Endothelial cell of umbilical vein (primary cell): ENCODE results near the gene PPEF1. TPM values are rescaled to one million over a fixed set of nuclear protein-coding genes. Genes with fewer than 3 reads are reported as not detected.

Experiments used
- BruUV-seq: library from RNA; stranded (reverse); fragments of 400-500 nt; replicated peaks from 2 replicates; lab custom pipeline; 2021; lab: Mats Ljungman, UMichigan
- CTCF ChIA-PET: fragments of 300-600, 350-600 bp; sonication (Branson Sonifier 250); formaldehyde crosslinking; loops from one replicate; lab custom pipeline; 2021; ENCODE audit warnings: antibody characterized with exemption, inconsistent platforms; lab: Charles Lee
- POLR2A ChIA-PET: fragments of 300-600, 350-600 bp; sonication (Branson Sonifier 250); formaldehyde crosslinking; loops from one replicate; lab custom pipeline; 2021; ENCODE audit warnings: antibody characterized with exemption, inconsistent platforms; lab: Charles Lee
- DNase-seq: peaks from one replicate; pipeline ENCODE4 v3.0.0-alpha.2; 2011; ENCODE audit warnings: low read depth, low spot score
- FAIRE-seq: peaks from 2 replicates; lab custom pipeline; 2011; peaks lifted over from hg19 to GRCh38; lab: Jason Lieb, UNC
- H2AFZ ChIP-seq: 2 replicates; pipeline ENCODE4 v1.6.0; 2012; ENCODE audit warnings: low read depth, low read length, control low read depth, inconsistent platforms
- H3K27ac ChIP-seq: 2 replicates; pipeline ENCODE4 v1.5.1; 2011; ENCODE audit warnings: low read depth, mild to moderate bottlenecking, control low read depth, low read length, moderate library complexity; ENCODE audit not compliant: insufficient read depth
- H3K27me3 ChIP-seq, 2 experiments: 2 replicates each; pipeline versions ENCODE4 v1.6.0 to v1.6.1; 2011; ENCODE audit warnings: low read length in 2 of 2, mixed read lengths in 1 of 2; ENCODE audit not compliant: control insufficient read depth in 2 of 2, insufficient read depth in 2 of 2
- H3K36me3 ChIP-seq, 2 experiments: 2 replicates in 1 of 2; 3 replicates in 1 of 2; pipeline ENCODE4 v1.5.1; 2011; ENCODE audit warnings: low read length in 2 of 2, mild to moderate bottlenecking in 1 of 2, moderate library complexity in 1 of 2; ENCODE audit not compliant: control insufficient read depth in 2 of 2, insufficient read depth in 2 of 2; ENCODE audit errors: extremely low read depth in 1 of 2
- H3K4me1 ChIP-seq: 3 replicates; pipeline ENCODE4 v1.5.1; 2011; ENCODE audit warnings: mild to moderate bottlenecking, low read length; ENCODE audit not compliant: control insufficient read depth, insufficient read depth; ENCODE audit errors: extremely low read depth
- H3K4me2 ChIP-seq: 2 replicates; pipeline ENCODE4 v1.6.1; 2011; ENCODE audit warnings: low read length, control low read depth, mixed read lengths; ENCODE audit not compliant: insufficient read depth
- H3K4me3 ChIP-seq, 3 experiments: fragments of 200-600 bp in 1 of 3; sonication (generic), shearing (Covaris generic) in 1 of 3; replicated peaks in 1 of 3; 2 replicates each; pipeline ENCODE4 v1.5.1; 2011 to 2016; ENCODE audit warnings: control low read depth in 3 of 3, low read length in 3 of 3, mild to moderate bottlenecking in 2 of 3, inconsistent platforms in 1 of 3, low read depth in 1 of 3, moderate library complexity in 1 of 3; ENCODE audit not compliant: insufficient read depth in 1 of 3
- H3K79me2 ChIP-seq: 2 replicates; pipeline ENCODE4 v1.6.0; 2012; ENCODE audit warnings: low read length, inconsistent platforms; ENCODE audit not compliant: control insufficient read depth, insufficient read depth
- H3K9ac ChIP-seq: replicated peaks from 2 replicates; pipeline ENCODE3; 2011; ENCODE audit warnings: low read length, control low read depth; ENCODE audit not compliant: insufficient read depth; ENCODE audit errors: extremely low read depth
- H3K9me1 ChIP-seq: replicated peaks from 3 replicates; pipeline ENCODE4 v1.6.0; 2011; ENCODE audit warnings: mild to moderate bottlenecking, low read length; ENCODE audit not compliant: control insufficient read depth, insufficient read depth; ENCODE audit errors: extremely low read depth
- H3K9me3 ChIP-seq: replicated peaks from 2 replicates; pipeline ENCODE4 v1.5.1; 2012; ENCODE audit warnings: low read length, inconsistent platforms; ENCODE audit not compliant: control insufficient read depth, insufficient read depth
- H4K20me1 ChIP-seq: replicated peaks from 2 replicates; pipeline ENCODE3; 2011; ENCODE audit warnings: mild to moderate bottlenecking, low read length; ENCODE audit not compliant: control insufficient read depth, insufficient read depth; ENCODE audit errors: extremely low read depth
- EZH2 ChIP-seq: IDR thresholded peaks from 2 replicates; pipeline ENCODE4 v1.6.1; 2012; ENCODE audit warnings: borderline replicate concordance, low read depth, mild to moderate bottlenecking, moderate library complexity, low read length, inconsistent platforms; ENCODE audit not compliant: severe bottlenecking
- FOS ChIP-seq: IDR thresholded peaks from 2 replicates; pipeline ENCODE4 v1.6.1; 2011; ENCODE audit warnings: mild to moderate bottlenecking, low read length, moderate library complexity, borderline replicate concordance; ENCODE audit not compliant: insufficient read depth
- GATA2 ChIP-seq: IDR thresholded peaks from 2 replicates; pipeline ENCODE4 v1.7.0; 2011; ENCODE audit warnings: low read depth, mild to moderate bottlenecking, moderate library complexity, mixed read lengths, low read length; ENCODE audit not compliant: insufficient read length, insufficient read depth
- JUN ChIP-seq: IDR thresholded peaks from 2 replicates; pipeline ENCODE4 v1.6.1; 2011; ENCODE audit warnings: borderline replicate concordance, low read depth; ENCODE audit not compliant: insufficient read length, insufficient read depth
- MYC ChIP-seq: IDR thresholded peaks from one replicate; pipeline ENCODE4 v1.6.1; 2011; ENCODE audit warnings: mild to moderate bottlenecking, low read depth, low read length
- POLR2A ChIP-seq: IDR thresholded peaks from 2 replicates; pipeline ENCODE4 v1.6.1; 2012; ENCODE audit warnings: low read depth, mild to moderate bottlenecking, control low read depth, low read length
- POLR2AphosphoS5 ChIP-seq: IDR thresholded peaks from 2 replicates; pipeline ENCODE4 v1.6.1; 2012; ENCODE audit warnings: low read depth, mild to moderate bottlenecking, control low read depth, low read length, moderate library complexity; ENCODE audit not compliant: insufficient read depth
- dilution Hi-C: fragments of 300-500 bp; cut with MboI; formaldehyde crosslinking; loops from one replicate; pipeline ENCODE4 v1.15.0; 2019; ENCODE audit warnings: low sequenced_read_pairs; ENCODE audit not compliant: extremely low pct_ligation_motif_present
- intact Hi-C: fragments of 100-400 bp; cut with micrococcal nuclease; formaldehyde crosslinking; loops from one replicate; pipeline ENCODE4 v1.10.0; 2022
- polyA plus RNA-seq, 4 experiments: library from polyadenylated mRNA; depleted of rRNA in 3 of 4; stranded (reverse) in 3 of 4; unstranded in 1 of 4; fragments of >200 nt; gene quantifications; 2 replicates each; pipeline versions ENCODE4 v1.2.1 to v1.2.3, GENCODE V29; 2011 to 2012; ENCODE audit warnings: missing spikeins in 1 of 4
- total RNA-seq: library from RNA; stranded (reverse); gene quantifications from 2 replicates; pipeline ENCODE4 v1.2.3, GENCODE V29; 2021
- TF ChIP-seq, protein P1 (sequence below): IDR thresholded peaks from 2 replicates; pipeline ENCODE4 v1.6.1; 2011; ENCODE audit not compliant: insufficient read depth, insufficient read length
- TF ChIP-seq, protein P2 (sequence below), 2 donors: IDR thresholded peaks; 1 replicate in 1 of 2; 2 replicates in 1 of 2; pipeline ENCODE4 v1.5.1; 2011; ENCODE audit warnings: low read length in 2 of 2, mild to moderate bottlenecking in 2 of 2, moderate library complexity in 2 of 2, control low read depth in 1 of 2, inconsistent platforms in 1 of 2, low read depth in 1 of 2; ENCODE audit not compliant: insufficient read depth in 1 of 2; ENCODE audit errors: extremely low read depth in 1 of 2

The PPEF1 gene
- total and polyA plus RNA-seq, 2 donors (not counting 3 experiments of a cell fraction or from before 2014, with no cell fraction given): not detected

GRCh38 chrX:18725310-18725943 is 18.0 kb downstream of the PPEF1 start:
- H3K4me3 ChIP-seq: no peak overlapping the region
- no peak overlapping the region for H2AFZ ChIP-seq
- H3K4me1 ChIP-seq: no peaks in the 10 kb centered on the region
- no TSS peak for BruUV-seq
- TF ChIP-seq EZH2: no peak
- no peak for TF ChIP-seq POLR2AphosphoS5
- TF ChIP-seq, protein P1, sequence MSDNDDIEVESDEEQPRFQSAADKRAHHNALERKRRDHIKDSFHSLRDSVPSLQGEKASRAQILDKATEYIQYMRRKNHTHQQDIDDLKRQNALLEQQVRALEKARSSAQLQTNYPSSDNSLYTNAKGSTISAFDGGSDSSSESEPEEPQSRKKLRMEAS: no peak
- TF ChIP-seq POLR2A: no peak
- TF ChIP-seq, protein P2, sequence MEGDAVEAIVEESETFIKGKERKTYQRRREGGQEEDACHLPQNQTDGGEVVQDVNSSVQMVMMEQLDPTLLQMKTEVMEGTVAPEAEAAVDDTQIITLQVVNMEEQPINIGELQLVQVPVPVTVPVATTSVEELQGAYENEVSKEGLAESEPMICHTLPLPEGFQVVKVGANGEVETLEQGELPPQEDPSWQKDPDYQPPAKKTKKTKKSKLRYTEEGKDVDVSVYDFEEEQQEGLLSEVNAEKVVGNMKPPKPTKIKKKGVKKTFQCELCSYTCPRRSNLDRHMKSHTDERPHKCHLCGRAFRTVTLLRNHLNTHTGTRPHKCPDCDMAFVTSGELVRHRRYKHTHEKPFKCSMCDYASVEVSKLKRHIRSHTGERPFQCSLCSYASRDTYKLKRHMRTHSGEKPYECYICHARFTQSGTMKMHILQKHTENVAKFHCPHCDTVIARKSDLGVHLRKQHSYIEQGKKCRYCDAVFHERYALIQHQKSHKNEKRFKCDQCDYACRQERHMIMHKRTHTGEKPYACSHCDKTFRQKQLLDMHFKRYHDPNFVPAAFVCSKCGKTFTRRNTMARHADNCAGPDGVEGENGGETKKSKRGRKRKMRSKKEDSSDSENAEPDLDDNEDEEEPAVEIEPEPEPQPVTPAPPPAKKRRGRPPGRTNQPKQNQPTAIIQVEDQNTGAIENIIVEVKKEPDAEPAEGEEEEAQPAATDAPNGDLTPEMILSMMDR (IDR thresholded peaks at IDR 0.05; ENCODE audit: extremely low read depth in 1 of 2, insufficient read depth in 1 of 2, low read depth in 1 of 2, low read length in 2 of 2): no peak
- no peak for TF ChIP-seq GATA2
- no peak for TF ChIP-seq FOS
- TF ChIP-seq MYC: no peak
- TF ChIP-seq JUN: no peak
- DNase-seq (no peak), FAIRE-seq (no peak)
- CTCF ChIA-PET: no interaction called here
- H3K27me3 ChIP-seq: no peaks in the 10 kb centered on the region
- H3K9ac ChIP-seq: no peak overlapping the region
- intact Hi-C loops (no loop called here), dilution Hi-C loops (no loop called here)
- POLR2A ChIA-PET: no interaction called here
- no peaks in the 10 kb centered on the region for H3K9me3 ChIP-seq
- H3K9me1 ChIP-seq: no peaks in the 10 kb centered on the region
- H3K79me2 ChIP-seq: no peaks in the 10 kb centered on the region
- H4K20me1 ChIP-seq: no peaks in the 10 kb centered on the region
- H3K4me2 ChIP-seq: no peak overlapping the region
- no peak overlapping the region for H3K27ac ChIP-seq
- no peaks in the 10 kb centered on the region for H3K36me3 ChIP-seq
